ENCODE results near the gene UBE4A. TPM values are rescaled to one million over a fixed set of nuclear protein-coding genes. Genes with fewer than 3 reads are reported as not detected.

Gene UBE4A
- total and polyA plus RNA-seq, 9 of the 15 experiments (the other 6 are each of a cell fraction or from before 2014, with no cell fraction given) = 13.5 to 45.2 (median 26.8) TPM

DNA sequence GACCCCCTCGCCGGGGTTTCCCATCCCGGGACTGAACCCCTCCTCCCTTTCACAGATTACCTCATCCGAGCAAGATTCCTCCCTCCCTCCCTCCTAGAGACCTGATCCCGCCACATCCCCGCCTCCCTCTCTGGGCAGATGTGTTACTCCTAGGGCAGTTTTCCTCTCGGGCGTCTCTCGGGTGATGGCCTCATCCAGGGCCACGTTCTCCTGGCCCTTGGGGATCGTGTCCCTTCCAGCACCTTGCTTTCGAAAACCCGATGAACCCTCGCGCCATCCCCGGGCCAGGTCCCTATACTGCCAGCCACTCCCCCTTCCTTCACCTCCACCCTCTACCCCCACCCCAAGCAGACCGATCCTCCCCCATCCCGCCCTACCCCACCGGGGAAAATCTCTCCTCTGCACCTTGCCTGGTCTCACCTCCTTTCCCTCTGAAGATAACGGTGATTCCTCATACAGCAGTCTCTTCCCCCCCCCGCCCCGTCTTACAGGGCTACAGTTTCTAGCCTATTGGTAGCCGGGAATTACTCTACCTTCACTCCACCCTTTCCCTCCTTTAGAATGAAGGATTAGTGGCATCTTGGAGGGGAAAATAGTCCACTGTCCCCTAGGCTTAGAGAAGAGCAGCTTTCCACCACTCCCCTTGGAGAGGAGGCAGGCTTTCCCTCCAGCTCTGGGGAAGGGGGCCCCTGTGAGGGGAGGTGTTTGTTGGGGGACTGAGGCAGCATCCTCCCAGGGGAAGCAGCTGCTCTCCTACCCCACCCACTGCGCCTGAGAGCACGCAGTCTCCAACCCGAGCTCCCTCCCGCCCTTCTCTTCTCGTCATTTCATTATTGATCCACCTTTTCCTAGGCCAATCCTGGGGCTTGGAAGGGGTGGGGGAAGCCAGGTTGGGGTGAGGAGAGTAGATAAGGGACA, 78.1 kb downstream of the UBE4A start (continued):
- TF ChIP-seq HOMEZ (CRISPR knock-in tag; IDR thresholded peaks at IDR 0.05) (no peak), ZNF395 (CRISPR knock-in tag; IDR thresholded peaks at IDR 0.05) (no peak), NFE2L1 (tag; IDR thresholded peaks at IDR 0.05; ENCODE audit: borderline replicate concordance, low read depth) (no peak), BACH1 (tag; IDR thresholded peaks at IDR 0.05) (no peak), CBFA2T3 (IDR thresholded peaks at IDR 0.05) (peak; percentile 92), ZFP36 (IDR thresholded peaks at IDR 0.05; ENCODE audit: low read depth, low read length, partially characterized antibody) (no peak), NR2C1 (IDR thresholded peaks at IDR 0.05) (no peak), NR2C1 (tag; IDR thresholded peaks at IDR 0.05) (no peak), CAMTA2 (CRISPR knock-in tag; conservative IDR thresholded peaks at IDR 0.05) (no peak), CTBP1 (IDR thresholded peaks at IDR 0.05; ENCODE audit: borderline replicate concordance) (peak; percentile 45; the same call in 1 of the 2 replicates), CBX2 (IDR thresholded peaks at IDR 0.05; ENCODE audit: insufficient read depth, low read length, poor library complexity, severe bottlenecking) (no peak), BMI1 (IDR thresholded peaks at IDR 0.05; ENCODE audit: low read length) (no peak), CREB1 (IDR thresholded peaks at IDR 0.05) (no peak), CREB1 (CRISPR knock-in tag; IDR thresholded peaks at IDR 0.05) (no peak), ELF1 (tag; IDR thresholded peaks at IDR 0.05) (no peak)
- TF ChIP-seq, protein P1, sequence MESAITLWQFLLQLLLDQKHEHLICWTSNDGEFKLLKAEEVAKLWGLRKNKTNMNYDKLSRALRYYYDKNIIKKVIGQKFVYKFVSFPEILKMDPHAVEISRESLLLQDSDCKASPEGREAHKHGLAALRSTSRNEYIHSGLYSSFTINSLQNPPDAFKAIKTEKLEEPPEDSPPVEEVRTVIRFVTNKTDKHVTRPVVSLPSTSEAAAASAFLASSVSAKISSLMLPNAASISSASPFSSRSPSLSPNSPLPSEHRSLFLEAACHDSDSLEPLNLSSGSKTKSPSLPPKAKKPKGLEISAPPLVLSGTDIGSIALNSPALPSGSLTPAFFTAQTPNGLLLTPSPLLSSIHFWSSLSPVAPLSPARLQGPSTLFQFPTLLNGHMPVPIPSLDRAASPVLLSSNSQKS (CRISPR knock-in tag; IDR thresholded peaks at IDR 0.05) = no peak
- TF ChIP-seq, protein P2, sequence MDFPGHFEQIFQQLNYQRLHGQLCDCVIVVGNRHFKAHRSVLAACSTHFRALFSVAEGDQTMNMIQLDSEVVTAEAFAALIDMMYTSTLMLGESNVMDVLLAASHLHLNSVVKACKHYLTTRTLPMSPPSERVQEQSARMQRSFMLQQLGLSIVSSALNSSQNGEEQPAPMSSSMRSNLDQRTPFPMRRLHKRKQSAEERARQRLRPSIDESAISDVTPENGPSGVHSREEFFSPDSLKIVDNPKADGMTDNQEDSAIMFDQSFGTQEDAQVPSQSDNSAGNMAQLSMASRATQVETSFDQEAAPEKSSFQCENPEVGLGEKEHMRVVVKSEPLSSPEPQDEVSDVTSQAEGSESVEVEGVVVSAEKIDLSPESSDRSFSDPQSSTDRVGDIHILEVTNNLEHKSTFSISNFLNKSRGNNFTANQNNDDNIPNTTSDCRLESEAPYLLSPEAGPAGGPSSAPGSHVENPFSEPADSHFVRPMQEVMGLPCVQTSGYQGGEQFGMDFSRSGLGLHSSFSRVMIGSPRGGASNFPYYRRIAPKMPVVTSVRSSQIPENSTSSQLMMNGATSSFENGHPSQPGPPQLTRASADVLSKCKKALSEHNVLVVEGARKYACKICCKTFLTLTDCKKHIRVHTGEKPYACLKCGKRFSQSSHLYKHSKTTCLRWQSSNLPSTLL (IDR thresholded peaks at IDR 0.05) = no peak
- TF ChIP-seq, protein P3, sequence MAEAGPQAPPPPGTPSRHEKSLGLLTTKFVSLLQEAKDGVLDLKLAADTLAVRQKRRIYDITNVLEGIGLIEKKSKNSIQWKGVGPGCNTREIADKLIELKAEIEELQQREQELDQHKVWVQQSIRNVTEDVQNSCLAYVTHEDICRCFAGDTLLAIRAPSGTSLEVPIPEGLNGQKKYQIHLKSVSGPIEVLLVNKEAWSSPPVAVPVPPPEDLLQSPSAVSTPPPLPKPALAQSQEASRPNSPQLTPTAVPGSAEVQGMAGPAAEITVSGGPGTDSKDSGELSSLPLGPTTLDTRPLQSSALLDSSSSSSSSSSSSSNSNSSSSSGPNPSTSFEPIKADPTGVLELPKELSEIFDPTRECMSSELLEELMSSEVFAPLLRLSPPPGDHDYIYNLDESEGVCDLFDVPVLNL (CRISPR knock-in tag; IDR thresholded peaks at IDR 0.05; ENCODE audit: low read depth) = no peak

Measured in K562 (cell line).